Esophagus mucosa (tissue), 1 donor: Measurements from ENCODE around the gene NDOR1. TPM values are rescaled to one million over a fixed set of nuclear protein-coding genes. Genes with fewer than 3 reads are reported as not detected.

ENCODE experiments used
- ATAC-seq: fragments of 200-7000 bp; cut with Tn5 transposase; one replicate; pipeline ENCODE4 v1.9.1; 2020
- total RNA-seq: library from RNA; stranded (reverse); gene quantifications from one replicate; pipeline ENCODE4 v1.2.4, GENCODE V29; 2023
- donor health status: DM: yes; HTN: yes; CAD: no.

The NDOR1 gene
- total RNA-seq, 1 donor from 2014 or later = 8.6 TPM

- ATAC-seq = no peak
These were observed 16.1 kb downstream of the NDOR1 start for GRCh38 chr9:137221506-137222111.

GRCh38 chr9:137222190-137223077 is 16.9 kb downstream of the NDOR1 start, which contains the start of gene RNF208:
TSS of gene RNF208 (minus strand) at chr9:137222240. CDS start at chr9:137221212, 1,028 bp downstream.
- ATAC-seq = no peak

DNA sequence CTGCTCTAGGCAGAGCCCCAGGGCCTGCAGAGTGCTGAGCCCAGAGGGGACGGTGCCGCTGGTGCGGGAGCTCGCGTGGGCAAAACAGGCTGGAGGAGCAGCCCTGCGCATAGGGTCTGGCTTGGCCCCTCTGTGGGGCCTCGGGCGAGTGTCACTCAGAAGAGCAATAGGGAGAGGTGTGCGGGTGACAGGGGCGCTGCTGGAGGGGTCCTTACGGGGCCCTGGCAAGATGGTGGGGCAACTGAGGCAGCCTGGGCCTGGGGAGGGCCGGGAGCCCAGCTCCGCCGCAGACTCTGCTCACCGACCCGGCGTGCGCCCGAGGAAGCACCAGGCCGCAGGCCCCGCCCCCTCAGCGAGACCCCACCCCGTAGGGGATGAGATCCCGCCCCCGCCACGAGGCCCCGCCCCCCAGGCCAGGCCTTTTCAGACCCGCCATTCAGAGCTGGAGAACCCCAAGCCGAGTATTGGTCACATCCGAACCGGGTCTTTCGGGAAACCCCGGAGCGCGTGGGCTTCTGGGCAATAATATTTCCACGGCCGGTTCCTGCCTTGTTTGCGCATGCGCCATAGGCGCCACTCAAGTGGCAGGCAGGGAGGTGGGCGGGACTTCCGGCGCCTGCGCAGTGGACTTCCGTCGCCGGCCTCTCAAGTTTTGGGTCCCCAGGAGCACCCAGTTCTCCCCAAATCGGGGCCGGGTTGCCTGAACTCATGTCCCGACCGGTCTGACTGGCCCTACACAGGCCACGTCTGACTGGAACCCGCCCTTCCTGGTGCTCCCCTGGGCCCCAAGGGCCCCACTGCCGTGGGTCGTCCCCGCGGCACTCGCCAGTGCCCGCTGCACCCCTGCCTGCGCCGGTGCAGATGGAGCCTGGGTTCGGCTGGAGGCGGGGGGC is 17.8 kb downstream of the NDOR1 start:
- ATAC-seq = peak; percentile 67

DNA sequence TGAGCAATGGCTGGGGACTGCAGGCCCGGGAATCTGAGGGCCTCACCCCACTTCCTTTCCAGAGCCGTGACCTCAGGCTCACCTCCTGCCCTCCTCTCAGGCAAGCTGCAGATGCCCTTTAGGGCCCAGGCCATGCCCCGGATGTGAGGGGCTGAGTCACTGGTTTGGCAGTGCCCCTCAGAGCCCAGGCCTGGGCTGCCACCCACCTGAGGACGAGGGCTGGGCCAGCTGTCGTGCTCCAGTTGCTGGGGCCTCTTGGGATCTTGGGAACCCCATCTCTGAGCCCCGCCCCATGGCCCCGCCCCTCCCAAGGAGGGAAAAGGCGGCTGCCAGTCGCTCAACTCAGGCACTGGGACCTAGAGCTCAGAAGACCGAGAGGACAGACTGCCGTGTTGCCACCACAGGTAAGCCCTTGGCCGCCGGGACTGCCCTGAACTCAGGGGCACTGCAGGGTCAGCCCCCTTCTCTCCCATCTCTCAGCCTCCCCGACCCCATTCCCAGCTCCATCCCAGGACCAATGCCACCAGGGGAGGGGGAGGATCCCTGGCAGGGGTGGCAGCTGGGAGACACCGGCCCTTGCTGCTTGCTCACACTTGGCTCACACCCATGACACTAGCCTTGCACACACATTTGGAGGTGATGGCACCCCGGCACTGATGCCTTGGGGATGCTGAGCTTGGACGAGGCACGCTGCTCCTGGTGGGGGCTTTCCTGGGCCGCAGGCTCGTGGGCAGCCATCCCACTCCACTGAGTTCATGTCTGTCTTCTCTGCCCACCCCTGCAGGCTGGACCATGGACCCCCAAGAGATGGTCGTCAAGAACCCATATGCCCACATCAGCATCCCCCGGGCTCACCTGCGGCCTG is 19.6 kb downstream of the NDOR1 start, which contains the start of gene CYSRT1:
Gene CYSRT1, plus strand, starts transcription at position 345 of the 865 bp plus-strand sequence. Its CDS starts 448 bp downstream, at position 793.
- peak; percentile 48 for ATAC-seq

DNA sequence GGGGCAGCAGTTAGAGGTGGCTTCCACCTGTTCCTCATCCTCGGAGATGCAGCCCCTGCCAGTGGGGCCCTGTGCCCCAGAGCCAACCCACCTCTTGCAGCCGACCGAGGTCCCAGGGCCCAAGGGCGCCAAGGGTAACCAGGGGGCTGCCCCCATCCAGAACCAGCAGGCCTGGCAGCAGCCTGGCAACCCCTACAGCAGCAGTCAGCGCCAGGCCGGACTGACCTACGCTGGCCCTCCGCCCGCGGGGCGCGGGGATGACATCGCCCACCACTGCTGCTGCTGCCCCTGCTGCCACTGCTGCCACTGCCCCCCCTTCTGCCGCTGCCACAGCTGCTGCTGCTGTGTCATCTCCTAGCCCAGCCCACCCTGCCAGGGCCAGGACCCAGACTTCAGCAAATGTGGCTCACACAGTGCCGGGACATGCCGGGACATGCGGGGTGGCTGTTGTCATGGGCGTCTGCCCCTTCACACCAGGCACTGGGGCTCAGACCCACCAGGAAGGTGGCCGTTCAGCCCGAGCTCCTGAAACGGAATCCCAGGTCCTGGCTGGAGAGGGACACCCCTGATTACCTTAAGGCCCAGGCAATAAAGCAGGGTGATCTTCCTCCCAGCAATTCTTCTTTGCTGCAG is 20.3 kb downstream of the NDOR1 start:
- ATAC-seq = no peak

- peak; percentile 25 for ATAC-seq
These were observed 21.0 kb downstream of the NDOR1 start for GRCh38 chr9:137226338-137227053.

- peak; percentile 37 for ATAC-seq
These were observed 21.8 kb downstream of the NDOR1 start, which contains the start of gene RNF224 for GRCh38 chr9:137227054-137227852. TSS of gene RNF224 (plus strand) at chr9:137227502. CDS start at chr9:137228336, 834 bp downstream.

- ATAC-seq = no peak
These were observed 22.5 kb downstream of the NDOR1 start for GRCh38 chr9:137227853-137228505.

GRCh38 chr9:137228506-137228967 is 23.0 kb downstream of the NDOR1 start:
- no peak for ATAC-seq

- no peak for ATAC-seq
These were observed 23.7 kb downstream of the NDOR1 start for GRCh38 chr9:137228968-137229896.

DNA sequence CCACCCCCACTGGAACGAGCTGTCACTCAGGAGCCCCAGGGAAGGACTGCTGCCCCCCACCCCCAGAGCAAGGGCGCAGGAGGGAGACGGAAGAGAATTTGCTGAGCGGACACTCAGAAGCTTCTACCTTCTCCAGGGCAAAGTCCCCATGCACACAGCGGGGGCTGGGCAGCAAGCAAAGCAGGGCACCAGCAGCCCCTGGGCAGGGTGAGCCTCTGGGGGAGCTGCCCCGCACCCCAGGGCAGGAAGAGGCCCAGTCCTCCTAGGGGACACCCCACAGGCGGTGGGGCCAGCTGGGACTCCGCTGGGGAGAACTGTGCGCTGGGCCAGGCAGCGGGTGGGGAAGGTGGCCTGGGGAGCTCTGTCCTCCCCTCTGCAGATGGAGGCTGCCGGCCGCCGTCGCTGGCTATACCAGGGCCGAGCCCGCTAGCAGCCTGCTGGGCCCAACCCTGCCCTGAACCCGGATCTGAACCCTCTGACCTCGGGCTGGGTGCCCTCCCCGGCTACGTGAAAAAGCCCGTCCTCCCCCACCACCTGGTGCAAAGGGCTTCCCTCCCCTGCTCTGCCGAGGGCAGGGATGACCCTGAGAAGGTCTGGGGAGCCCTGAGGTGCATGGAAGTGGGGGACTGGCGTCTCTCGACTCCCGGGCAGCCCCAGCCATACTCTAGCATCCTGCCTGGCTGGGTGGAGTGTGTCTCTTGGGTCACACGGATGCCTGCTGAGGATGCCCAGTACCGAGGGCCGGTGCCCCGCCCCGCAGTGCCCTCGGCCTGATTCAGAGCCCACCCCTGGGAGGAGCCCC is 24.6 kb downstream of the NDOR1 start:
- ATAC-seq = no peak

DNA sequence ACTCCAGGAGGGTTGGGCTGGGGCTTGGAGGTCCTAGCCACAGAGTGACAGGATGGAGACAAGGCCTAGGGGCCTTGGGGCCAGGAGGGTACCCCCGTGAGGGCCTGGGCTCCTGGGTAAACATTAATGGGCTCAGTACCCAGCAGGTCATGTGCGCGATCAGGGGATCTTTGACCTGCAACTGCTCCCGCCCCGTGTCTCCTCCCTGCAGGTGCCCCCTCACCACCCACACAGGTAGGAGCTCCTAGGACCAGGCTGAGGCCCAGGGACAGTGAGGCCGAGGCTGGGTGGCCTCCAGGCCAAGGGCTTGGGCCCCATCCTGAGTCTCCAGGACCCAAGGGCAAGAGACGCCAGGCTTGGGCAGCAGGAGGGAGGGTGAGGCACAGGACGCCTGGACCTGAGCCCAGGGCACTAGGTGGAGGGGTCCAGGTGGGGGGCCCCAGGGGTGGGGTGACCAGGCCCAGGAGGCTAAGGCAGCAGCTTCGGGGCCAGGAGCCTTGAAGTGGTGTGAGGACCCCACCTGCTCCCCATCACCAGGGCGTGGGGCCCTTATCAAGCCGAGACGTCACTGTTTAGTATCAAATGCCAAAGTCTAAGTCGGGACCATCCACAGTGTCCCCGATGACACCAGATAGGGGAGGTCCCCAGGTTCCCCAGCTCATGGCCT is 25.3 kb downstream of the NDOR1 start, which contains the start of gene SLC34A3:
Gene SLC34A3, plus strand, starts transcription at position 197 of the 667 bp plus-strand sequence. CDS start 802 bp downstream, outside the sequence.
- ATAC-seq = no peak

GRCh38 chr9:137231372-137232039 is 26.0 kb downstream of the NDOR1 start:
- ATAC-seq = no peak

GRCh38 chr9:137232101-137232500 is 26.6 kb downstream of the NDOR1 start:
- no peak for ATAC-seq

DNA sequence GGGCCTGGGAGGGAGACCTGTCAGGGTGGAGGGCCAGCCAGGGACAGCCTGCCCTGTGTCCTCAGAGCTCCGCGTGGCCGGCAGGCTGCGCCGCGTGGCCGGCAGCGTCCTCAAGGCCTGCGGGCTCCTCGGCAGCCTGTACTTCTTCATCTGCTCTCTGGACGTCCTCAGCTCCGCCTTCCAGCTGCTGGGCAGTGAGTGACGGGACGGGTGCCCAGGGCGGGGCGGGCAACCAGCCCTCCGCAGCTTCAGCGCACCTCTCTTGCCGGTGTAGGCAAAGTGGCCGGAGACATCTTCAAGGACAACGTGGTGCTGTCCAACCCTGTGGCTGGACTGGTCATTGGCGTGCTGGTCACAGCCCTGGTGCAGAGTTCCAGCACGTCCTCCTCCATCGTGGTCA is 27.0 kb downstream of the NDOR1 start:
- ATAC-seq = no peak
